GM12878 (cell line): ENCODE measurements around the gene SYCE3.

Experiments used
- CEBPB ChIP-seq, 2 experiments: fragments of 150-350 bp in 1 of 2; IDR thresholded peaks; 2 replicates each; pipeline ENCODE4 v1.6.1; 2012 to 2014; ENCODE audit warnings: low read depth in 2 of 2, low read length in 2 of 2, borderline replicate concordance in 1 of 2, inconsistent platforms in 1 of 2
- POLR2A ChIP-seq: IDR thresholded peaks from 2 replicates; pipeline ENCODE4 v1.6.1; 2011; ENCODE audit warnings: low read depth, mild to moderate bottlenecking, low read length
- SMC3 ChIP-seq: IDR thresholded peaks from 2 replicates; pipeline ENCODE4 v1.6.1; 2011; ENCODE audit warnings: low read length, improper control_type of control experiment, borderline replicate concordance
- TF ChIP-seq, protein P1 (sequence below), 3 experiments: IDR thresholded peaks in 2 of 3; conservative IDR thresholded peaks in 1 of 3; 2 replicates each; pipeline ENCODE4 v1.5.1; 2011; ENCODE audit warnings: low read depth in 3 of 3, low read length in 3 of 3, mild to moderate bottlenecking in 3 of 3, control low read depth in 2 of 3, moderate library complexity in 2 of 3, inconsistent platforms in 1 of 3, mixed read lengths in 1 of 3; ENCODE audit not compliant: control insufficient read depth in 2 of 3, insufficient read depth in 1 of 3; ENCODE audit errors: extremely low read depth in 1 of 3

DNA sequence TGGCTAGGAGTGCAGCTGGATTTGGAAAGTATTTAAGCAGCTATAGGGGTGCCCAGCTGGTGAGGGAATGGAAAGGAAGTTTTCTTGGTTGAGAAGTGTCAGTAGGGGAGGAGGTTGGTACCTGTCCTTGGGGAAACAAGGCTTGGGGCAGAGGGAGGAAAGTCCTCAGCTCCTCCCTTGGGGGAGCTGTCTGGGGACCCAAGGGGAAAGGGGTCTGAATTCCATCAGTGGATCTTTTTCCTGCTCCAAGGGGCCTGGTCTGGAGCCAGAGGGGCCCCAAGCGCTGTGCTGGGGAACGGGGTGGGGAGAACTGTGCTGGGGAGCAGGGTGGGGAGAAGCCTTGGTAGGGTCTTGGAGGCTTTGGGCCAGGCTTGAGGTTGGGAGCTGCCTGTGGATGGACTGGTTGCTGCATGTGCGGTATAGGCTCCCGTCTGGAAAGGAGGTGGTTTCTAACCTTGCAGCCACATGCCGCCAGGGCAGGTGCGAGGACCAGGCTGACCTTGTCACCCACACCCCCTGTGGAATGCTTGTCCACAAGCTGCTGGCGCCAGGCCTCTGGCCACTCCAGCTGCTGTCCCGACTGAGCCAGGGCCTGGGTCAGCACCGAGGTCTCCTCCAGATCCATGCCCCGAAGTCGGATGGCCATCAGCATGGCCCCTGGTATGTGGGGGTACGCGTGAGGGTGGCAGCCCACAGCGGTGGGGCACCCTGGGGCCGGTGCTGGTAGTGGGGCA lies 33.9 kb downstream of the SYCE3 start:
- TF ChIP-seq, protein P1, sequence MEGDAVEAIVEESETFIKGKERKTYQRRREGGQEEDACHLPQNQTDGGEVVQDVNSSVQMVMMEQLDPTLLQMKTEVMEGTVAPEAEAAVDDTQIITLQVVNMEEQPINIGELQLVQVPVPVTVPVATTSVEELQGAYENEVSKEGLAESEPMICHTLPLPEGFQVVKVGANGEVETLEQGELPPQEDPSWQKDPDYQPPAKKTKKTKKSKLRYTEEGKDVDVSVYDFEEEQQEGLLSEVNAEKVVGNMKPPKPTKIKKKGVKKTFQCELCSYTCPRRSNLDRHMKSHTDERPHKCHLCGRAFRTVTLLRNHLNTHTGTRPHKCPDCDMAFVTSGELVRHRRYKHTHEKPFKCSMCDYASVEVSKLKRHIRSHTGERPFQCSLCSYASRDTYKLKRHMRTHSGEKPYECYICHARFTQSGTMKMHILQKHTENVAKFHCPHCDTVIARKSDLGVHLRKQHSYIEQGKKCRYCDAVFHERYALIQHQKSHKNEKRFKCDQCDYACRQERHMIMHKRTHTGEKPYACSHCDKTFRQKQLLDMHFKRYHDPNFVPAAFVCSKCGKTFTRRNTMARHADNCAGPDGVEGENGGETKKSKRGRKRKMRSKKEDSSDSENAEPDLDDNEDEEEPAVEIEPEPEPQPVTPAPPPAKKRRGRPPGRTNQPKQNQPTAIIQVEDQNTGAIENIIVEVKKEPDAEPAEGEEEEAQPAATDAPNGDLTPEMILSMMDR (IDR thresholded peaks at IDR 0.05 in 2 of 3, conservative IDR thresholded peaks at IDR 0.05 in 1 of 3; ENCODE audit: control insufficient read depth in 2 of 3, extremely low read depth in 1 of 3, insufficient read depth in 1 of 3, low read depth in 3 of 3, low read length in 3 of 3), result no peak
- TF ChIP-seq CEBPB (IDR thresholded peaks at IDR 0.05; ENCODE audit: borderline replicate concordance in 1 of 2, low read depth in 2 of 2, low read length in 2 of 2) (no peak), SMC3 (no peak), POLR2A (no peak)
